Endothelial cell of umbilical vein (primary cell): ENCODE data around the gene APBB3. TPM values are rescaled to one million over a fixed set of nuclear protein-coding genes. Genes with fewer than 3 reads are reported as not detected.

Experiments
- BruUV-seq: library from RNA; stranded (reverse); fragments of 400-500 nt; replicated peaks from 2 replicates; lab custom pipeline; 2021; lab: Mats Ljungman, UMichigan
- CTCF ChIA-PET: fragments of 300-600, 350-600 bp; sonication (Branson Sonifier 250); formaldehyde crosslinking; loops from one replicate; lab custom pipeline; 2021; ENCODE audit warnings: antibody characterized with exemption, inconsistent platforms; lab: Charles Lee
- POLR2A ChIA-PET: fragments of 300-600, 350-600 bp; sonication (Branson Sonifier 250); formaldehyde crosslinking; loops from one replicate; lab custom pipeline; 2021; ENCODE audit warnings: antibody characterized with exemption, inconsistent platforms; lab: Charles Lee
- DNase-seq: peaks from one replicate; pipeline ENCODE4 v3.0.0-alpha.2; 2011; ENCODE audit warnings: low read depth, low spot score
- FAIRE-seq: peaks from 2 replicates; lab custom pipeline; 2011; peaks lifted over from hg19 to GRCh38; lab: Jason Lieb, UNC
- H2AFZ ChIP-seq: 2 replicates; pipeline ENCODE4 v1.6.0; 2012; ENCODE audit warnings: low read depth, low read length, control low read depth, inconsistent platforms
- H3K27ac ChIP-seq: 2 replicates; pipeline ENCODE4 v1.5.1; 2011; ENCODE audit warnings: low read depth, mild to moderate bottlenecking, control low read depth, low read length, moderate library complexity; ENCODE audit not compliant: insufficient read depth
- H3K27me3 ChIP-seq, 2 experiments: 2 replicates each; pipeline versions ENCODE4 v1.6.0 to v1.6.1; 2011; ENCODE audit warnings: low read length in 2 of 2, mixed read lengths in 1 of 2; ENCODE audit not compliant: control insufficient read depth in 2 of 2, insufficient read depth in 2 of 2
- H3K36me3 ChIP-seq, 2 experiments: 2 replicates in 1 of 2; 3 replicates in 1 of 2; pipeline ENCODE4 v1.5.1; 2011; ENCODE audit warnings: low read length in 2 of 2, mild to moderate bottlenecking in 1 of 2, moderate library complexity in 1 of 2; ENCODE audit not compliant: control insufficient read depth in 2 of 2, insufficient read depth in 2 of 2; ENCODE audit errors: extremely low read depth in 1 of 2
- H3K4me1 ChIP-seq: 3 replicates; pipeline ENCODE4 v1.5.1; 2011; ENCODE audit warnings: mild to moderate bottlenecking, low read length; ENCODE audit not compliant: control insufficient read depth, insufficient read depth; ENCODE audit errors: extremely low read depth
- H3K4me2 ChIP-seq: 2 replicates; pipeline ENCODE4 v1.6.1; 2011; ENCODE audit warnings: low read length, control low read depth, mixed read lengths; ENCODE audit not compliant: insufficient read depth
- H3K4me3 ChIP-seq, 3 experiments: fragments of 200-600 bp in 1 of 3; sonication (generic), shearing (Covaris generic) in 1 of 3; replicated peaks in 1 of 3; 2 replicates each; pipeline ENCODE4 v1.5.1; 2011 to 2016; ENCODE audit warnings: control low read depth in 3 of 3, low read length in 3 of 3, mild to moderate bottlenecking in 2 of 3, inconsistent platforms in 1 of 3, low read depth in 1 of 3, moderate library complexity in 1 of 3; ENCODE audit not compliant: insufficient read depth in 1 of 3
- H3K79me2 ChIP-seq: 2 replicates; pipeline ENCODE4 v1.6.0; 2012; ENCODE audit warnings: low read length, inconsistent platforms; ENCODE audit not compliant: control insufficient read depth, insufficient read depth
- H3K9ac ChIP-seq: replicated peaks from 2 replicates; pipeline ENCODE3; 2011; ENCODE audit warnings: low read length, control low read depth; ENCODE audit not compliant: insufficient read depth; ENCODE audit errors: extremely low read depth
- H3K9me1 ChIP-seq: replicated peaks from 3 replicates; pipeline ENCODE4 v1.6.0; 2011; ENCODE audit warnings: mild to moderate bottlenecking, low read length; ENCODE audit not compliant: control insufficient read depth, insufficient read depth; ENCODE audit errors: extremely low read depth
- H3K9me3 ChIP-seq: replicated peaks from 2 replicates; pipeline ENCODE4 v1.5.1; 2012; ENCODE audit warnings: low read length, inconsistent platforms; ENCODE audit not compliant: control insufficient read depth, insufficient read depth
- H4K20me1 ChIP-seq: replicated peaks from 2 replicates; pipeline ENCODE3; 2011; ENCODE audit warnings: mild to moderate bottlenecking, low read length; ENCODE audit not compliant: control insufficient read depth, insufficient read depth; ENCODE audit errors: extremely low read depth
- EZH2 ChIP-seq: IDR thresholded peaks from 2 replicates; pipeline ENCODE4 v1.6.1; 2012; ENCODE audit warnings: borderline replicate concordance, low read depth, mild to moderate bottlenecking, moderate library complexity, low read length, inconsistent platforms; ENCODE audit not compliant: severe bottlenecking
- FOS ChIP-seq: IDR thresholded peaks from 2 replicates; pipeline ENCODE4 v1.6.1; 2011; ENCODE audit warnings: mild to moderate bottlenecking, low read length, moderate library complexity, borderline replicate concordance; ENCODE audit not compliant: insufficient read depth
- GATA2 ChIP-seq: IDR thresholded peaks from 2 replicates; pipeline ENCODE4 v1.7.0; 2011; ENCODE audit warnings: low read depth, mild to moderate bottlenecking, moderate library complexity, mixed read lengths, low read length; ENCODE audit not compliant: insufficient read length, insufficient read depth
- JUN ChIP-seq: IDR thresholded peaks from 2 replicates; pipeline ENCODE4 v1.6.1; 2011; ENCODE audit warnings: borderline replicate concordance, low read depth; ENCODE audit not compliant: insufficient read length, insufficient read depth
- MYC ChIP-seq: IDR thresholded peaks from one replicate; pipeline ENCODE4 v1.6.1; 2011; ENCODE audit warnings: mild to moderate bottlenecking, low read depth, low read length
- POLR2A ChIP-seq: IDR thresholded peaks from 2 replicates; pipeline ENCODE4 v1.6.1; 2012; ENCODE audit warnings: low read depth, mild to moderate bottlenecking, control low read depth, low read length
- POLR2AphosphoS5 ChIP-seq: IDR thresholded peaks from 2 replicates; pipeline ENCODE4 v1.6.1; 2012; ENCODE audit warnings: low read depth, mild to moderate bottlenecking, control low read depth, low read length, moderate library complexity; ENCODE audit not compliant: insufficient read depth
- dilution Hi-C: fragments of 300-500 bp; cut with MboI; formaldehyde crosslinking; loops from one replicate; pipeline ENCODE4 v1.15.0; 2019; ENCODE audit warnings: low sequenced_read_pairs; ENCODE audit not compliant: extremely low pct_ligation_motif_present
- intact Hi-C: fragments of 100-400 bp; cut with micrococcal nuclease; formaldehyde crosslinking; loops from one replicate; pipeline ENCODE4 v1.10.0; 2022
- polyA plus RNA-seq, 4 experiments: library from polyadenylated mRNA; depleted of rRNA in 3 of 4; stranded (reverse) in 3 of 4; unstranded in 1 of 4; fragments of >200 nt; gene quantifications; 2 replicates each; pipeline versions ENCODE4 v1.2.1 to v1.2.3, GENCODE V29; 2011 to 2012; ENCODE audit warnings: missing spikeins in 1 of 4
- total RNA-seq: library from RNA; stranded (reverse); gene quantifications from 2 replicates; pipeline ENCODE4 v1.2.3, GENCODE V29; 2021
- TF ChIP-seq, protein P1 (sequence below): IDR thresholded peaks from 2 replicates; pipeline ENCODE4 v1.6.1; 2011; ENCODE audit not compliant: insufficient read depth, insufficient read length
- TF ChIP-seq, protein P2 (sequence below), 2 donors: IDR thresholded peaks; 1 replicate in 1 of 2; 2 replicates in 1 of 2; pipeline ENCODE4 v1.5.1; 2011; ENCODE audit warnings: low read length in 2 of 2, mild to moderate bottlenecking in 2 of 2, moderate library complexity in 2 of 2, control low read depth in 1 of 2, inconsistent platforms in 1 of 2, low read depth in 1 of 2; ENCODE audit not compliant: insufficient read depth in 1 of 2; ENCODE audit errors: extremely low read depth in 1 of 2

Gene APBB3
- total and polyA plus RNA-seq, 2 donors (not counting 3 experiments of a cell fraction or from before 2014, with no cell fraction given), result 12.1 to 22.8 TPM

DNA sequence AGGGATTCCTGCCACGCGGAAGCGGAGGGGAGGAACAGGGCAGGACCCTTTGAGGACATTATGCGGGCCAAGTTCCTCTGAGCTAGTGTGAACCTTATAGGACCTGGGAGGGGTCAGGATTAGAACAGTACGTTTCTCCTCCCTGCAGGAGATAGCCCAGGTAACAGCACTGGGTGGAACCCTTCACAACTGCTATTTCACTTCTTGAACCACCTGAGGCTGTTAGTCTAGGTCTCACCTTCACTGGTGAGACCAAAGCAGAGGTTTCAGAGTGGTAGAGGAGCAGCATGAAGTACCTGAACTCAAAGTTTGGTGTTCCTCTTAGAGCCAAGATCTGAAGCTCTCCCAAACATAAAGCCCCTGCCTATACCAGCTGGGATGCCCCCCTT, 16.1 kb downstream of the APBB3 start:
- no TSS peak for BruUV-seq
- Histone ChIP-seq H4K20me1 (no peaks in the 10 kb centered on the region), H3K79me2 (peaks cover 5% of the 10 kb centered on the region), H3K9me3 (no peaks in the 10 kb centered on the region), H3K9me1 (no peaks in the 10 kb centered on the region), H3K9ac (no peak overlapping the region), H2AFZ (no peak overlapping the region), H3K4me3 (no peak overlapping the region), H3K4me2 (no peak overlapping the region), H3K27ac (no peak overlapping the region), H3K4me1 (peaks cover 24% of the 10 kb centered on the region), H3K27me3 (no peaks in the 10 kb centered on the region), H3K36me3 (peaks cover 10 to 11% of the 10 kb centered on the region in 2 experiments)
- TF ChIP-seq JUN, result no peak
- no peak for TF ChIP-seq GATA2
- TF ChIP-seq POLR2A, result no peak
- no peak for TF ChIP-seq POLR2AphosphoS5
- no peak for TF ChIP-seq FOS
- intact Hi-C loops, result no loop called here
- dilution Hi-C loops, result no loop called here
- peak; percentile 55 for FAIRE-seq
- ChIA-PET POLR2A (interaction anchor here (1.7 to 2.6 kb wide), 3 partner anchors 9 to 146 kb away, joined by 4 to 14 read pairs (median 7); partner anchors contain the start of genes IK, NDUFA2 and SRA1), CTCF (interaction anchor here (1.0 to 3.9 kb wide), 13 partner anchors 10 to 175 kb away, joined by 3 to 50 read pairs (median 5); partner anchors contain the start of genes ANKHD1, CD14, SRA1 and TMCO6)
- DNase-seq, result no peak

DNA sequence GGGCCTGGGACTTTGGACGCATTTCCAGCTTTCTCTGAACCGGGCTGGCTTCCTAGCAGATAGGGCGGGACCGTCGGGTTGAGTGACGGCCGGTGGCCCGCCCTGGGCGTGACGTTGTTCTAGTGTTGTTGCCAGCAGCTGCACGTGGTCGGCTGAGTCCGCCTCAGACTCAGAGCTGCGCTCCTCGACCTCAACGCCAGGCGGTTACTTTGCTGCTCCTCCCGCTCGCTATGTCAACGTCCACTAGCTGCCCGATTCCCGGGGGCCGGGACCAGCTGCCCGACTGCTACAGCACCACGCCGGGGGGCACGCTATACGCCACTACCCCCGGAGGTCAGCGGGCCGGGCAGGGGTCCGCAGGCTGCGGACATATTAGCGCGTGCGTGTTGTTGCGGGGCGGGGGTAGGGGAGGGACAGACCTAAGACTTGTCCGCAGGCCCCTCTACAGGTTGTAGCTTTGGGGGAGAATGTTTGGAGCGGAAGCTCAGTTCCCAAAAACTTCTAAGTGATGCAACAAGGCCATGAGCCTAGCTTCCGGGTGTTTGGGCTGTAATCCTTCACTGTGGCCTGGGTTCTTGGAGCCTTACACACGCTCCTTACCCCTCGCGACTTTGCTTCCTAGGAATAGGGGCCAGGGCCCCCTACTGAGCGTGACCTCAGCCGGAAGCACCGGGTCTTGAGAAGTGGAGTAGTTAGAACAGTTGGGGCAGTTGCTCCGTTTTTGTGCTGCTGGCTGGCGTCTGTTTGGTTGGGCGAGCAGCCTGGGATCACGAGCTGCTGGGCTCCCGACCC, 16.7 kb downstream of the APBB3 start, which contains the start of gene EIF4EBP3:
Gene EIF4EBP3 (plus strand): TSS at position 155 of the 792 bp plus-strand sequence. CDS start 76 bp downstream, at position 231.
- TF ChIP-seq MYC, result peak; percentile 89
- TF ChIP-seq POLR2AphosphoS5, result peak; percentile 69
- TF ChIP-seq, protein P1, sequence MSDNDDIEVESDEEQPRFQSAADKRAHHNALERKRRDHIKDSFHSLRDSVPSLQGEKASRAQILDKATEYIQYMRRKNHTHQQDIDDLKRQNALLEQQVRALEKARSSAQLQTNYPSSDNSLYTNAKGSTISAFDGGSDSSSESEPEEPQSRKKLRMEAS, result peak; percentile 99
- no peak for TF ChIP-seq JUN
- TF ChIP-seq, protein P2, sequence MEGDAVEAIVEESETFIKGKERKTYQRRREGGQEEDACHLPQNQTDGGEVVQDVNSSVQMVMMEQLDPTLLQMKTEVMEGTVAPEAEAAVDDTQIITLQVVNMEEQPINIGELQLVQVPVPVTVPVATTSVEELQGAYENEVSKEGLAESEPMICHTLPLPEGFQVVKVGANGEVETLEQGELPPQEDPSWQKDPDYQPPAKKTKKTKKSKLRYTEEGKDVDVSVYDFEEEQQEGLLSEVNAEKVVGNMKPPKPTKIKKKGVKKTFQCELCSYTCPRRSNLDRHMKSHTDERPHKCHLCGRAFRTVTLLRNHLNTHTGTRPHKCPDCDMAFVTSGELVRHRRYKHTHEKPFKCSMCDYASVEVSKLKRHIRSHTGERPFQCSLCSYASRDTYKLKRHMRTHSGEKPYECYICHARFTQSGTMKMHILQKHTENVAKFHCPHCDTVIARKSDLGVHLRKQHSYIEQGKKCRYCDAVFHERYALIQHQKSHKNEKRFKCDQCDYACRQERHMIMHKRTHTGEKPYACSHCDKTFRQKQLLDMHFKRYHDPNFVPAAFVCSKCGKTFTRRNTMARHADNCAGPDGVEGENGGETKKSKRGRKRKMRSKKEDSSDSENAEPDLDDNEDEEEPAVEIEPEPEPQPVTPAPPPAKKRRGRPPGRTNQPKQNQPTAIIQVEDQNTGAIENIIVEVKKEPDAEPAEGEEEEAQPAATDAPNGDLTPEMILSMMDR (IDR thresholded peaks at IDR 0.05; ENCODE audit: extremely low read depth in 1 of 2, insufficient read depth in 1 of 2, low read depth in 1 of 2, low read length in 2 of 2), result peak; percentile 45 to 69
- no peak for TF ChIP-seq GATA2
- TF ChIP-seq POLR2A, result no peak
- TF ChIP-seq FOS, result no peak
- TF ChIP-seq EZH2, result no peak
- intact Hi-C loops (loop anchor here (1.0 to 2.0 kb wide), 6 partner anchors 10 to 307 kb away; partner anchors contain the start of genes ANKHD1, SRA1 and TMCO6), dilution Hi-C loops (no loop called here)
- H3K4me1 ChIP-seq, result peaks cover 24% of the 10 kb centered on the region
- H2AFZ ChIP-seq, result no peak within 1 kb of the TSS
- FAIRE-seq (peak; percentile 99), DNase-seq (peak; percentile 98)
- H3K9me1 ChIP-seq, result no peaks in the 10 kb centered on the region
- no peak within 1 kb of the TSS for H3K27ac ChIP-seq
- peaks cover 12 to 13% of the 10 kb centered on the region in 2 experiments for H3K36me3 ChIP-seq
- H3K4me2 ChIP-seq, result peak within 1 kb of the TSS; percentile 7
- no peaks in the 10 kb centered on the region for H3K79me2 ChIP-seq
- BruUV-seq, result no TSS peak
- no peaks in the 10 kb centered on the region for H3K27me3 ChIP-seq
- no peaks in the 10 kb centered on the region for H4K20me1 ChIP-seq
- H3K9me3 ChIP-seq, result no peaks in the 10 kb centered on the region
- POLR2A ChIA-PET, result interaction anchor here (0.7 to 2.6 kb wide), 7 partner anchors 10 to 299 kb away, joined by 3 to 14 read pairs (median 4); partner anchors contain the start of genes ANKHD1, IK, NDUFA2 and SRA1
- H3K4me3 ChIP-seq, result peak within 1 kb of the TSS in 1 of 3 experiments; percentile 20
- H3K9ac ChIP-seq, result no peak within 1 kb of the TSS
- CTCF ChIA-PET, result interaction anchor here (1.0 to 3.9 kb wide), 22 partner anchors 11 to 175 kb away, joined by 3 to 50 read pairs (median 6); partner anchors contain the start of genes ANKHD1, APBB3, CD14 and HARS1
